GM19238 (cell line): ENCODE data around the gene NDUFAF7.
"Not testable (repeated sequence)": the region's sequence is repeated elsewhere in the genome, so short reads cannot be mapped to it uniquely, and the experiment has no call there.

Source experiments
- DNase-seq: peaks from one replicate; pipeline ENCODE4 v3.0.0; 2011; ENCODE audit warnings: low spot score; ENCODE audit not compliant: insufficient read length

Gene NDUFAF7

DNA sequence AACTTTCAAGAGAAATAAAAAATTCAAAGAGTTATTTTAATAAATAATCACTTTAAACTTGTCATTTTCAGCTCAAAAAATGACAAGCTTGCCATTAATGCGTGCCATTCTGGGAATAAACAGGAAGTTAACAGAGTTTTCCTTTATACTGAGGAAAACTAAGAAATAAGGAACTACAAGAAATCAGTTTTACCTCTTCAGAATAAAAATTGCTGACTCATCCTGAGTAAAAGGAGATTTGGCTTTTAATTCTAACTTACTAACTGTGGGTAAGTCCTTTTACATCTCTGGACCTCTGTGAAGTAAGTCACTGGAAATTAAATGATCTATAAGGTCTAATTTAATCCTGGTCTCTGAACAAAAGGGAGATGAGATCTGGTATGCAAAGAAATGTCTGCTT is 16.2 kb upstream of the NDUFAF7 start:
- DNase-seq = no peak

DNA sequence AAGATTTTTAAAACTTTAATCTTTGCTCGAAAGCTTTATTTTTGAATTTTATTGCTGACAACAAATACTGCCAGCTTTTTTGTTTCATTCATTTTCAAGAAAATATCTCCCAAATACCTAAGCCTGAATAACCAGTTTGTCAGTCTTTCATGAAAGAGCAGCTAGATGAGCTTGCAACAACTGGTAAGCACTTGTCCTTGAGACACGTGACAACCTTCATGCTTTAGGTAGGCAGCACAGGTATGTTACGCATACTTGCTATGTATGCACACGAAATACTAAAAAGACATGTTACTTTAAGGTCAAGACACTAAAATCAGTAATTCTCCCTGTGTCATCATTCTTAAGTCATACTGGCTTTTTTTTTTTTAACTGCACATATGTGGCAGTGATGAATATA is 12.4 kb upstream of the NDUFAF7 start:
- no peak for DNase-seq

GRCh38 chr2:37223131-37223530 is 8.3 kb upstream of the NDUFAF7 start:
- DNase-seq = no peak

DNA sequence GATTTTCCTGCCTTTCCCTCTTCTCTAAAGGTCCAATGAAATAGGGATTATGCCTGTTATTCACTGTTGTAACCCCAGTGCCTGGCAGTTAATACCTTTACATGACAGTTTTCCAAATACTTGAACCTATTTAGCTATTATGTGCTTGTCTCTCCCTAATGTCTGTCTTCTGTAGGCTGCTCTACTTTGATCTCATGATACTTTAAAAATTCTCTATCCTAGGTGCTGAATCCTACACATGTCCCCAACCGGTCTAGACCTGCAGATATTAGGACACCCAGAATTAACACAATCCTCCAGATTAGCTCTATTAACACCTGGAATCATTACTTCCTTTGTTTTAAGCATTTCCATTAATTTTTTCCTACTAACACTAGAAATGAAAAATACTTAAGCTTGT is 7.4 kb upstream of the NDUFAF7 start:
- no peak for DNase-seq

- DNase-seq = not testable (repeated sequence)
Observed at GRCh38 chr2:37225129-37225528, 6.3 kb upstream of the NDUFAF7 start.

DNA sequence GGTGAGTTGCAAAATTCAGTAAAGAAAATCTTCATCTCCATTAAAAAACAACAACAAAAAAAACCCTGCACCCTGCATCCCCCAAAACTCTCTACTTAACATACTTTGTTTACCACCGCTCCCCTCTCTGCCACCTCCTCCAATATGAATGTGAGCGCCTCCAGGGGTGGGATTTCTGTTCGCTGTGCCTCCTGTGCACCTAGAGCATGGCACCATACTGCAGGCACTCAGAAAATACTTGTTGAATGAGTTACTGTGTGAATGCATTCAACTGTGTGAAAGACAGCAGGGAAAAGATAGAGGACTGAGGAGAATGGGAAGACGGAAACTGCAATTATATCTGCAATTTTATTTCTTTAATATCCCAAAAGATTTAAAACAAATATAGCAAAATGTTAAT is 4.6 kb upstream of the NDUFAF7 start:
- no peak for DNase-seq

GRCh38 chr2:37228788-37229187 is 2.7 kb upstream of the NDUFAF7 start:
- no peak for DNase-seq

GRCh38 chr2:37230581-37230980 is 877 bp upstream of the NDUFAF7 start:
- no peak for DNase-seq

- DNase-seq = peak; percentile 7
Observed at GRCh38 chr2:37232131-37232933, 874 bp downstream of the NDUFAF7 start.

GRCh38 chr2:37243435-37243834 is 12.0 kb downstream of the NDUFAF7 start:
- no peak for DNase-seq

DNA sequence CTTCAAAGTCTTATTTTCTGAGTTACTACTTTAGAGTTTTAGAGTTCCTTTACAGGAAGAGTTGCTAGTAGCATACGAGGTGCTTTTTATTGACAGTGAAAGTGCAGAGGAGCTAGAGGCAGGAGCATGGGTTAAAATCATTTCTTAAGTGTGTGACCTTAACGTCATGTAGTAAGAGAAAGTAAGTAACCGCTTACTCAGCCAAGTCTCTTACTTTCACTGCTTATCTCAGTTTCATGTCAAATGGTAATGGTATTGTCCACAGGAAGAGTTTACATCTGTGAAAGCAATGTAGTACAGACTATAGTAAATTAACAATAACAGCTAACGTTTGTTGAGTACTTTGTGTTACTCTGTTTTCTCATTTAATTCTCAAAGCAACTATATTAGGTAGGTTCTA is 12.6 kb downstream of the NDUFAF7 start:
- no peak for DNase-seq

DNA sequence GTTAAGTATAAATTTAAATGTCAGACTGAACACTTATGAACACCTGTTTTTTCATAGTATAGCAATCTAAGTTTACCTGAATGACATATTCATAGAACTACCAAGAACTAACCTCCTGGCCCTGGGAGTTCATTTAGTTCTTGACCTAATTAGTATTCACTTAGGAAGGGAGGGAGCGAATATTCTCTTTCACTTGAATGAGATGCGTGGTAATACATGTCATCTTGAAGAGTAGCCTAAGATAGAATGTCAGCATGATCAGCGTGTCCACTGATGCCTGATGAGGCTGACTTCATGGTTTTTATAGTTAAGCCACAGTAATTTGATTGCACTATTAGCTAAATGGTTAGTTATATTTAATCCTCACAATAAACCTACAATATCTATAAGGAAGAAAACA is 13.3 kb downstream of the NDUFAF7 start:
- no peak for DNase-seq

DNA sequence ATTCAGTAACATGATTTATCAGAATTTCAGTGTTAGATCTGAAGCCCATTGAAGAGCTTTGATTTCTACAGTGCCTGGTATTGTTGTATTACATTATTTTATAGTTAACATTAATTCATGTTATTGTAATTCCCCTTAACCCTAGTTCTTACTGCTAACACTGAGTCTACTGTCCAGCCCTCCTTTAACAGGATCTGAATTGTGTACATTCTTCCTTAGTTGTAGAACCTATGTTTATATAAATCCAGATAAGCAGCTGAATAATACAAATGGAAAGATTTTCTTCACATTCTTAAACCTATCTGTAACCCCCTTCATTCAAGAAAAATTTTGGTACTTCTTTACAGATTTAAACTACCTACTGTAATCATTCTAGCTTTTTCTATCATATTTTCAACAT is 14.7 kb downstream of the NDUFAF7 start:
- no peak for DNase-seq

- DNase-seq = no peak
Observed at GRCh38 chr2:37250869-37251740, 19.6 kb downstream of the NDUFAF7 start.

DNA sequence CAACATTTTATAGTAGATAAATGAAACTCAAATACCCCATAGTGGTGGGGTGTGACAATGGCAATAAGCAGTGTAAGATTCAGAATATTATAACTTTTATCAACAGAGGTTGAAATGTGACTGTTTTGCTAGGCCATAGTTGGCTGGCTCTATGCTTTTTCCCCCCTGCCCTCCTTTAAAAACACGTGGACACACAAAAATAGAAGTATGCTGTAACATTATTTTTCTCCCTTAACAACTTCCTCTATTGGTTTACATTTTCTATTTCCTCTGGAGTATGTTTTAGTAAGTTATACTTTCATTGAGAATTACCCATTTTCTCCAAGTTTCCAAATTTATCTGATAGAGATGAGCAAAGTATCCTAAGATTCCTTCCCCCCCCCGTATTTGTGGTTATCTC is 31.1 kb downstream of the NDUFAF7 start:
- no peak for DNase-seq

- DNase-seq = no peak
Observed at GRCh38 chr2:37263839-37264238, 32.4 kb downstream of the NDUFAF7 start.

GRCh38 chr2:37267685-37268084 is 36.2 kb downstream of the NDUFAF7 start:
- no peak for DNase-seq

GRCh38 chr2:37268111-37268510 is 36.7 kb downstream of the NDUFAF7 start:
- no peak for DNase-seq

GRCh38 chr2:37271376-37272067 is 40.1 kb downstream of the NDUFAF7 start:
- no peak for DNase-seq

- DNase-seq = no peak
Observed at GRCh38 chr2:37274359-37274965, 43.0 kb downstream of the NDUFAF7 start.

DNA sequence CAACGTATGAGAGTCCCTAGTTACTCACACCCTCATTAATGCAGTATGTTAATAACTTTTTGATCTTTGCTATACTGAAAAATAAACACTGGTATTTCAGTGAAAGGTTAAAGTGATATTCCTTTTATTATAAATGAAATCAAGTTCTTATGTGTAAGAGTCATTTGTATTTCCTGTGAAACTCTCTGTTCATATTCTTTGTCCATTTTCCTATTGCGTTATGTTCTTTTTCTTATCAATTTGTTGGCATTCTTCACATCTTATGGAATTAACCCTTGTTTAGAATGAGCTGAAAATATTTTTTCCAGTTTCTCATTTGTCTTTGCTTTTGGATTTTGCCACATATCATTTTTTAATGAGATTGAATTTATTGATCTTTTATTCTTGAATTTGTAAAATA is 44.8 kb downstream of the NDUFAF7 start:
- no peak for DNase-seq

DNA sequence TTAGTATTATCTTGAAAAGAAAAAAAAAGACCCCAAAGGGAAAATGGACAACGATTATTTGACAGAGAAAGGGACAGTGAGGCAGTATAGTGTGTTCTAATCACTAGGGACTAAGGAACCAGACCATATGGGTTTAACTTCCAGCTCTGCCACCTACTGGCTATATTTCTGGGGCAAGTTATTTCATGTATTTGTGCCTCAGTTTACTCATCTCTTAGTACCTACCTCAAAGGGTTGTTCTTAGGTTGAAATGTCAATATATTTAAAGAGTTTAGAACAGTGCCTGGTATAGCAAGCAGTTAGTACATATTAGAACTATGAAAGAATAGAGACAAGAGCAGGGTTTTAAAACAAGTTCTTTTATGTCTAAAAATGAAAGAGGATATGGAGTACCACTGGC is 50.5 kb downstream of the NDUFAF7 start:
- no peak for DNase-seq
